ENCODE measurements around the gene EFNA3. TPM values are rescaled to one million over a fixed set of nuclear protein-coding genes. Genes with fewer than 3 reads are reported as not detected.

Gene EFNA3
- total and polyA plus RNA-seq, 2 of the 4 experiments (the other 2 are of a cell fraction): 0.72 to 1.6 TPM

- DNase-seq: peak; percentile 69
- in situ Hi-C loops (cut with MboI; ENCODE audit: low sequenced_read_pairs): loop anchor here (10.0 kb wide), 1 partner anchor 95 kb away; the partner anchor contains the start of gene PBXIP1
- intact Hi-C loops (cut with micrococcal nuclease): loop anchor here (5.0 kb wide), 1 partner anchor 48 kb away; the partner anchor contains the start of gene ZBTB7B
- TF ChIP-seq NFE2L2 (IDR thresholded peaks at IDR 0.05; ENCODE audit: low read depth, low read length) (no peak), ELK1 (IDR thresholded peaks at IDR 0.05; ENCODE audit: borderline replicate concordance, low read depth, low read length) (no peak), SMC3 (IDR thresholded peaks at IDR 0.05; ENCODE audit: low read depth, low read length) (no peak), MXI1 (IDR thresholded peaks at IDR 0.05; ENCODE audit: borderline replicate concordance, low read depth, low read length) (no peak), MAZ (IDR thresholded peaks at IDR 0.05; ENCODE audit: borderline replicate concordance, low read depth, low read length) (no peak), CEBPB (IDR thresholded peaks at IDR 0.05; ENCODE audit: low read depth, low read length) (no peak), CHD1 (IDR thresholded peaks at IDR 0.05; ENCODE audit: low read depth, low read length) (no peak), MAFK (IDR thresholded peaks at IDR 0.05; ENCODE audit: low read depth, low read length) (no peak), CTCF (conservative IDR thresholded peaks at IDR 0.05; ENCODE audit: low read depth, low read length) (no peak), FOS (IDR thresholded peaks at IDR 0.05; ENCODE audit: low read depth, low read length) (no peak), RFX5 (IDR thresholded peaks at IDR 0.05; ENCODE audit: low read depth, low read length) (no peak)
- TF ChIP-seq, protein P1, sequence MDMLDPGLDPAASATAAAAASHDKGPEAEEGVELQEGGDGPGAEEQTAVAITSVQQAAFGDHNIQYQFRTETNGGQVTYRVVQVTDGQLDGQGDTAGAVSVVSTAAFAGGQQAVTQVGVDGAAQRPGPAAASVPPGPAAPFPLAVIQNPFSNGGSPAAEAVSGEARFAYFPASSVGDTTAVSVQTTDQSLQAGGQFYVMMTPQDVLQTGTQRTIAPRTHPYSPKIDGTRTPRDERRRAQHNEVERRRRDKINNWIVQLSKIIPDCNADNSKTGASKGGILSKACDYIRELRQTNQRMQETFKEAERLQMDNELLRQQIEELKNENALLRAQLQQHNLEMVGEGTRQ (IDR thresholded peaks at IDR 0.05; ENCODE audit: low read depth, low read length): no peak
Observed at GRCh38 chr1:155049651-155050559, 28.7 kb upstream of the EFNA3 start.

More at GRCh38 chr1:155049651-155050559, 28.7 kb upstream of the EFNA3 start:
- Histone ChIP-seq H3K4me3 (ENCODE audit: insufficient read depth, low read depth, low read length) (peak overlapping the region; percentile 75; the same call in 1 of the 2 replicates), H4K5ac (ENCODE audit: low read depth, low read length) (no peak overlapping the region), H3K23ac (ENCODE audit: low read depth, low read length) (peak overlapping the region; percentile 19), H3K9me3 (ENCODE audit: control insufficient read depth, insufficient read depth, low read length) (no peaks in the 10 kb centered on the region), H4K20me1 (ENCODE audit: insufficient read depth, low read length) (no peaks in the 10 kb centered on the region; the same call in 1 of the 2 replicates), H2BK20ac (ENCODE audit: low read depth, low read length) (no peak overlapping the region), H3K4ac (ENCODE audit: low read depth, low read length) (peak overlapping the region; percentile 55), H3K14ac (replicated peaks; ENCODE audit: low read depth, low read length) (peak overlapping the region; percentile 69; the same call in 1 of the 2 replicates), H2BK5ac (ENCODE audit: low read depth, low read length, poor library complexity, severe bottlenecking) (peak overlapping the region; percentile 31), H4K8ac (ENCODE audit: low read depth in 2 of 2, low read length in 2 of 2) (peak overlapping the region; percentile 32 to 80; a peak in 3 of 4 replicates), H3K4me1 (ENCODE audit: control insufficient read depth, insufficient read depth, low read length) (peaks cover 13% of the 10 kb centered on the region), H3K36me3 (ENCODE audit: control insufficient read depth, insufficient read depth, low read length) (no peaks in the 10 kb centered on the region), H2BK15ac (ENCODE audit: low read depth, low read length) (peak overlapping the region; percentile 20; the same call in 1 of the 3 replicates), H4K91ac (ENCODE audit: insufficient read depth, low read depth, low read length) (peak overlapping the region; percentile 51; the same call in 1 of the 2 replicates), H3K56ac (ENCODE audit: extremely low read depth, insufficient read depth, low read length) (peak overlapping the region; percentile 35; the same call in 1 of the 2 replicates), H3K27ac (ENCODE audit: insufficient read depth, low read length) (no peak overlapping the region; the same call in 1 of the 2 replicates), H3K4me2 (ENCODE audit: low read depth, low read length) (peak overlapping the region; percentile 93), H2AFZ (replicated peaks; ENCODE audit: low read length, poor library complexity) (peak overlapping the region; percentile 99), H3K9ac (ENCODE audit: low read depth, low read length) (peak overlapping the region; percentile 58; the same call in 1 of the 2 replicates), H3K9me1 (ENCODE audit: insufficient read depth, low read length) (peaks cover 9% of the 10 kb centered on the region; the same call in 1 of the 2 replicates), H2AK9ac (replicated peaks; ENCODE audit: low read depth, low read length, poor library complexity) (peak overlapping the region; percentile 69), H3K27me3 (ENCODE audit: control insufficient read depth, insufficient read depth, low read length) (no peaks in the 10 kb centered on the region), H3K79me1 (ENCODE audit: low read depth in 1 of 2, low read length in 2 of 2) (peaks cover 0 to 15% of the 10 kb centered on the region in 2 experiments; a peak in 2 of 4 replicates), H2BK120ac (ENCODE audit: low read depth, low read length) (0 out of 2 replicates have a peak overlapping the region, but pooled peaks have one; percentile 3), H2AK5ac (ENCODE audit: low read depth, low read length) (peak overlapping the region; percentile 16), H3K18ac (ENCODE audit: low read depth, low read length) (no peak overlapping the region)
- ChIA-PET POLR2A (ENCODE audit: unreplicated experiment) (no interaction called here), CTCF (interaction anchor here (0.9 to 2.3 kb wide), 3 partner anchors 12 to 35 kb away, joined by 3 to 6 read pairs (median 4); no protein-coding TSS in a partner anchor)
- BruUV-seq (replicated peaks): no TSS peak
- ATAC-seq (ENCODE audit: low read depth): no peak
- dilution Hi-C loops (cut with HindIII; ENCODE audit: low sequenced_read_pairs, unreplicated experiment): no loop called here
- 11% methylated on average over 5 of the region's 10 CpGs; no CpG with 5 or more reads in 1 of the 2 experiments for WGBS, 2 experiments (ENCODE audit: extremely low coverage in 2 of 2, insufficient read length in 1 of 2)
